HG03060 (cell line): ENCODE results near the gene HEPH.
"Not testable (repeated sequence)": the region's sequence is repeated elsewhere in the genome, so short reads cannot be mapped to it uniquely, and the experiment has no call there.

Experiments used
- ATAC-seq: cut with Tn5 transposase; IDR thresholded peaks from one replicate; pipeline ENCODE4 v1.9.1; 2021; ENCODE audit warnings: low read depth, moderate number of reproducible peaks; ENCODE audit not compliant: unreplicated experiment

HEPH gene

GRCh38 chrX:66203114-66203513 is 39.1 kb downstream of the HEPH start:
- no peak for ATAC-seq

GRCh38 chrX:66221856-66222255 is 57.8 kb downstream of the HEPH start:
- ATAC-seq: no peak

DNA sequence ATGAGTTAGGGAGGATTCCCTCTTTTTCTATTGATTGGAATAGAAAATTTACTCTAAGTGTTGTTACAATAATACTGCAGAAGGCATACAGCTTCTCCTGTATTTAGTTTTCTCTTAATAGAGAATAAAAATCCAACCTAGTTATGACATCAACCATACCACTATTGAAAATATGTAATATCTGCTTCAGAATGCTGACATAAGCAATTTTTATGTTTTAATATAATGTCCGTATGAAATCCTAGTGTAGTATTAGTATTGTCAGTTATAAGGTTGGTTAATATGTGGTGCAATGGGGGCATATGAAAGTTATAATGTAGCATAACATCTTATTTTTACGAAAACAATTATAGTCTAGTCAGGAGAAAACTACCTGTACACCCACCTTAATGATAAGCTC is 68.2 kb downstream of the HEPH start:
- no peak for ATAC-seq

DNA sequence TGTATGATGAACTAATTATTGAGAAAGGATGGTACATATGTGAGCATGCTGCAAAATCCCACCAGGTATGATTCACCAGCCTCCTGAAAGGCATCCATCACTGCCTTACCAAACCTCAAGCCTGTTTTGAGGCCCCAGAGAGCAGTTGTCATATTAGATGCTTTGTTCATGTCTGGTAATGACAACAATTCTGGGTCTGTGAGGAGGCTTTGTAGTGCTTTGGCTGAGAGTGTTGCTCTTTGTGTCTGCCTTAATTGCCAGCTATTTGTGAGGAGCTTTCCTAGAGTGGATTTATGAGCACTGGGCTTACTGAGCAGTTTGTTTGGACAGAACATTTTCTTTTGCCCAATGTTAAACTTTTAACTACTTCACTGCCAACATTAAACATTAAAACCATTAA is 69.2 kb downstream of the HEPH start:
- ATAC-seq: no peak

- ATAC-seq: not testable (repeated sequence)
These were observed 69.9 kb downstream of the HEPH start for GRCh38 chrX:66233904-66234303.

DNA sequence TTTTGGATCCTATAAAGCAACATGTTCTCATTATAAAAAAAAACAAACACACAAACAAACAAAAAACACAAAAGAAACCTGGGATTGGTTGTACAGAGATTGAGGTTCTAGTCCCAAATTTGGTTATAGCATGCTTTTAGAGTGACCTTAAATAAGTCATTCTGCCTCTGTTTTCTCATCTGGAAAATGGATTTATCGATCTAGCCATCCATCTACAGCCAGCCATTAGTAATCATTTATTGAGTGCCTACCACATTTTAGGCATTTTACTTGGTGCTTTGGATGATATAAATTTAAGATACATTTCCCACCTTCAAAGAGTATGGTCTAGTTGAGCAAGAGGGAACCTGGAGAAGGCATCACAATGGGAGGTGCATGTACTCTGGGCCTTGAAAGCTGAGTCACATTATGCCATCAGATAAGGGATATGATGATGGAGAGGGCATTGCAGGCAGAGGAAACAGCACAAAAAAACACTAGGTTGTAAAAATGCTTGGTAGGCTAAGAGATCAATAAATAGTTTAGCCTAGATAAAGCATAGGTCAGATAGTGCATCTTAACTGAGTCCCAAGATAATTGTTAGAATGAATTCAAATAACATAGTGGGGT is 91.4 kb downstream of the HEPH start:
- no peak for ATAC-seq

- ATAC-seq: no peak
These were observed 98.8 kb downstream of the HEPH start for GRCh38 chrX:66262807-66263206.
